Measurements from ENCODE around the gene GABARAPL2.

GRCh38 chr16:75534560-75535205 lies 31.5 kb upstream of the GABARAPL2 start:
- TF ChIP-seq, protein P1, sequence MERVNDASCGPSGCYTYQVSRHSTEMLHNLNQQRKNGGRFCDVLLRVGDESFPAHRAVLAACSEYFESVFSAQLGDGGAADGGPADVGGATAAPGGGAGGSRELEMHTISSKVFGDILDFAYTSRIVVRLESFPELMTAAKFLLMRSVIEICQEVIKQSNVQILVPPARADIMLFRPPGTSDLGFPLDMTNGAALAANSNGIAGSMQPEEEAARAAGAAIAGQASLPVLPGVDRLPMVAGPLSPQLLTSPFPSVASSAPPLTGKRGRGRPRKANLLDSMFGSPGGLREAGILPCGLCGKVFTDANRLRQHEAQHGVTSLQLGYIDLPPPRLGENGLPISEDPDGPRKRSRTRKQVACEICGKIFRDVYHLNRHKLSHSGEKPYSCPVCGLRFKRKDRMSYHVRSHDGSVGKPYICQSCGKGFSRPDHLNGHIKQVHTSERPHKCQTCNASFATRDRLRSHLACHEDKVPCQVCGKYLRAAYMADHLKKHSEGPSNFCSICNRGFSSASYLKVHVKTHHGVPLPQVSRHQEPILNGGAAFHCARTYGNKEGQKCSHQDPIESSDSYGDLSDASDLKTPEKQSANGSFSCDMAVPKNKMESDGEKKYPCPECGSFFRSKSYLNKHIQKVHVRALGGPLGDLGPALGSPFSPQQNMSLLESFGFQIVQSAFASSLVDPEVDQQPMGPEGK (tag by site-specific recombination; IDR thresholded peaks at IDR 0.05): no peak
- no peak for TF ChIP-seq TRIM28 (IDR thresholded peaks at IDR 0.05; ENCODE audit: borderline replicate concordance, low read length)
- no peak for TF ChIP-seq CTCF (tag by site-specific recombination; IDR thresholded peaks at IDR 0.05)
- TF ChIP-seq, protein P2, sequence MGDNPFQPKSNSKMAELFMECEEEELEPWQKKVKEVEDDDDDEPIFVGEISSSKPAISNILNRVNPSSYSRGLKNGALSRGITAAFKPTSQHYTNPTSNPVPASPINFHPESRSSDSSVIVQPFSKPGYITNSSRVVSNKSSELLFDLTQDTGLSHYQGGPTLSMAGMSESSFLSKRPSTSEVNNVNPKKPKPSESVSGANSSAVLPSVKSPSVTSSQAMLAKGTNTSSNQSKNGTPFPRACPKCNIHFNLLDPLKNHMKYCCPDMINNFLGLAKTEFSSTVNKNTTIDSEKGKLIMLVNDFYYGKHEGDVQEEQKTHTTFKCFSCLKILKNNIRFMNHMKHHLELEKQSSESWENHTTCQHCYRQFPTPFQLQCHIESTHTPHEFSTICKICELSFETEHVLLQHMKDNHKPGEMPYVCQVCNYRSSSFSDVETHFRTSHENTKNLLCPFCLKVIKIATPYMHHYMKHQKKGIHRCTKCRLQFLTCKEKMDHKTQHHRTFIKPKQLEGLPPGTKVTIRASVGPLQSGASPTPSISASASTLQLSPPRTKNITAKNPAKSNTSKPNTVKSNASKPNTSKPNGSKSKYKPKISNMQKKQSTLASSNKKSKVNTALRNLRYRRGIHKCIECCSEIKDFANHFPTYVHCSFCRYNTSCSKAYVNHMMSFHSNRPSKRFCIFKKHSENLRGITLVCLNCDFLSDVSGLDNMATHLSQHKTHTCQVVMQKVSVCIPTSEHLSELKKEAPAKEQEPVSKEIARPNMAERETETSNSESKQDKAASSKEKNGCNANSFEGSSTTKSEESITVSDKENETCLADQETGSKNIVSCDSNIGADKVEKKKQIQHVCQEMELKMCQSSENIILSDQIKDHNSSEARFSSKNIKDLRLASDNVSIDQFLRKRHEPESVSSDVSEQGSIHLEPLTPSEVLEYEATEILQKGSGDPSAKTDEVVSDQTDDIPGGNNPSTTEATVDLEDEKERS (tag by site-specific recombination; IDR thresholded peaks at IDR 0.05): no peak
- TF ChIP-seq, protein P3, sequence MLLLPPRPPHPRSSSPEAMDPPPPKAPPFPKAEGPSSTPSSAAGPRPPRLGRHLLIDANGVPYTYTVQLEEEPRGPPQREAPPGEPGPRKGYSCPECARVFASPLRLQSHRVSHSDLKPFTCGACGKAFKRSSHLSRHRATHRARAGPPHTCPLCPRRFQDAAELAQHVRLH (tag by site-specific recombination; IDR thresholded peaks at IDR 0.05): no peak
- TF ChIP-seq ZFHX2 (tag by site-specific recombination; conservative IDR thresholded peaks at IDR 0.05): no peak
- TF ChIP-seq ZSCAN5A (tag by site-specific recombination; IDR thresholded peaks at IDR 0.05): no peak

All from HEK293 (cell line).